Measurements from ENCODE around the gene KRTAP10-6.

DNA sequence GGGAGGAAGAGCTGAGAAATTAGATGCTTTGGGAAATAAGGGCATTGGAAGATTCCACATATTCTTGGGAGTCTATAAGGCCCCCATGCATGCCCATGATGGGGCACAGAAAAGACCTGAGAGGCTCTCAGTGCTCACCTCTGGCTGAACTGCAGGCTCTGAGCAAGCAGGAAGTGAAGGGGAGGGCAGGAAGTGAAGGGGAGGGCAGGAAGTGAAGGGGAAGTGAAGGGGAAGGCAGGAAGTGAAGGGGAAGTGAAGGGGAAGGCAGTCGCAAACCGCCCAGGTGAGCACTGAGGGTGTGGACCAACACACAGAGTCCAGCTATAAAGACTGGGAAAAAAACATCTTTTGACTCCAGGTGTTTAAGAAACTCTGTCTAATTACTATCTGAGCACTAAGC is 38.1 kb upstream of the KRTAP10-6 start:
- TF ChIP-seq CTCF (IDR thresholded peaks at IDR 0.05) (no peak), EZH2 (IDR thresholded peaks at IDR 0.05; ENCODE audit: borderline replicate concordance, insufficient read depth, low read depth, low read length, poor library complexity, severe bottlenecking) (no peak)

Measured in B cell (primary cell).